ENCODE results near the gene CELSR1.

Gene CELSR1

GRCh38 chr22:46571642-46572250 is 34.3 kb upstream of the CELSR1 start:
- peaks cover 4% of the 10 kb centered on the region; the same call in 1 of the 2 replicates for H3F3A ChIP-seq (ENCODE audit: insufficient read depth, low read length)
- H3K4me3 ChIP-seq (ENCODE audit: low read length) = no peak overlapping the region
- no peaks in the 10 kb centered on the region for H3K9me2 ChIP-seq (replicated peaks; ENCODE audit: insufficient read depth, low read length)
- H4K20me1 ChIP-seq (ENCODE audit: insufficient read depth, low read length) = no peaks in the 10 kb centered on the region
- H3K9ac ChIP-seq (ENCODE audit: low read length) = no peak overlapping the region
- no peaks in the 10 kb centered on the region for H3K36me3 ChIP-seq (replicated peaks; ENCODE audit: insufficient read depth, low read length)
- no peaks in the 10 kb centered on the region for H3K9me3 ChIP-seq (replicated peaks; ENCODE audit: insufficient read depth, low read length)
- H3K79me2 ChIP-seq (ENCODE audit: low read length) = no peaks in the 10 kb centered on the region
- no peak for DNase-seq
- peaks cover 20% of the 10 kb centered on the region; the same call in 1 of the 2 replicates for H3K27me3 ChIP-seq (replicated peaks; ENCODE audit: insufficient read depth, low read length)
- no peak for TF ChIP-seq CTCF (IDR thresholded peaks at IDR 0.05; ENCODE audit: low read length)
- no peak for TF ChIP-seq EZH2phosphoT487 (IDR thresholded peaks at IDR 0.05; ENCODE audit: low read length)
- no peak for TF ChIP-seq EZH2 (optimal IDR thresholded peaks at IDR 0.05; ENCODE audit: low read depth, low read length)
- no peak overlapping the region for H3K27ac ChIP-seq (ENCODE audit: low read length)
- no peak overlapping the region for H2AFZ ChIP-seq (ENCODE audit: low read length)
- H3K4me1 ChIP-seq (ENCODE audit: low read length) = peaks cover 15% of the 10 kb centered on the region; the same call in 1 of the 2 replicates
- no peak overlapping the region for H3K4me2 ChIP-seq (ENCODE audit: low read depth, low read length)

GRCh38 chr22:46569848-46570695 is 32.7 kb upstream of the CELSR1 start:
- DNase-seq = no peak
- H3K27ac ChIP-seq (ENCODE audit: low read length) = no peak overlapping the region
- peaks cover 20% of the 10 kb centered on the region; the same call in 1 of the 2 replicates for H3K27me3 ChIP-seq (replicated peaks; ENCODE audit: insufficient read depth, low read length)

GRCh38 chr22:46569055-46569847 is 31.8 kb upstream of the CELSR1 start:
- Histone ChIP-seq H3K36me3 (replicated peaks; ENCODE audit: insufficient read depth, low read length) (no peaks in the 10 kb centered on the region), H3K9me2 (replicated peaks; ENCODE audit: insufficient read depth, low read length) (no peaks in the 10 kb centered on the region), H3K27me3 (replicated peaks; ENCODE audit: insufficient read depth, low read length) (peaks cover 20% of the 10 kb centered on the region; the same call in 1 of the 2 replicates), H3K79me2 (ENCODE audit: low read length) (no peaks in the 10 kb centered on the region), H3K4me1 (ENCODE audit: low read length) (peaks cover 3% of the 10 kb centered on the region; the same call in 1 of the 2 replicates), H3F3A (ENCODE audit: insufficient read depth, low read length) (no peaks in the 10 kb centered on the region), H3K9me3 (replicated peaks; ENCODE audit: insufficient read depth, low read length) (no peaks in the 10 kb centered on the region), H2AFZ (ENCODE audit: low read length) (no peak overlapping the region), H3K27ac (ENCODE audit: low read length) (no peak overlapping the region), H4K20me1 (ENCODE audit: insufficient read depth, low read length) (no peaks in the 10 kb centered on the region), H3K9ac (ENCODE audit: low read length) (no peak overlapping the region), H3K4me3 (ENCODE audit: low read length) (no peak overlapping the region), H3K4me2 (ENCODE audit: low read depth, low read length) (no peak overlapping the region)
- TF ChIP-seq CTCF (IDR thresholded peaks at IDR 0.05; ENCODE audit: low read length) (no peak), EZH2 (optimal IDR thresholded peaks at IDR 0.05; ENCODE audit: low read depth, low read length) (no peak), EZH2phosphoT487 (IDR thresholded peaks at IDR 0.05; ENCODE audit: low read length) (no peak)
- no peak for DNase-seq

More at GRCh38 chr22:46569848-46570695, 32.7 kb upstream of the CELSR1 start:
- H2AFZ ChIP-seq (ENCODE audit: low read length) = no peak overlapping the region
- H3F3A ChIP-seq (ENCODE audit: insufficient read depth, low read length) = no peaks in the 10 kb centered on the region
- no peak overlapping the region for H3K4me3 ChIP-seq (ENCODE audit: low read length)
- no peaks in the 10 kb centered on the region for H3K79me2 ChIP-seq (ENCODE audit: low read length)
- H4K20me1 ChIP-seq (ENCODE audit: insufficient read depth, low read length) = no peaks in the 10 kb centered on the region
- H3K9ac ChIP-seq (ENCODE audit: low read length) = no peak overlapping the region
- no peaks in the 10 kb centered on the region for H3K9me3 ChIP-seq (replicated peaks; ENCODE audit: insufficient read depth, low read length)
- no peaks in the 10 kb centered on the region for H3K9me2 ChIP-seq (replicated peaks; ENCODE audit: insufficient read depth, low read length)
- H3K36me3 ChIP-seq (replicated peaks; ENCODE audit: insufficient read depth, low read length) = no peaks in the 10 kb centered on the region
- TF ChIP-seq EZH2 (optimal IDR thresholded peaks at IDR 0.05; ENCODE audit: low read depth, low read length) = no peak
- peaks cover 2% of the 10 kb centered on the region; the same call in 1 of the 2 replicates for H3K4me1 ChIP-seq (ENCODE audit: low read length)
- H3K4me2 ChIP-seq (ENCODE audit: low read depth, low read length) = no peak overlapping the region
